GM21723 (cell line): ENCODE data around the gene GALNT2.

Source experiments
- ATAC-seq: cut with Tn5 transposase; IDR thresholded peaks from one replicate; pipeline ENCODE4 v1.9.1; 2021; ENCODE audit warnings: mild to moderate bottlenecking, moderate library complexity; ENCODE audit not compliant: unreplicated experiment

The GALNT2 gene

DNA sequence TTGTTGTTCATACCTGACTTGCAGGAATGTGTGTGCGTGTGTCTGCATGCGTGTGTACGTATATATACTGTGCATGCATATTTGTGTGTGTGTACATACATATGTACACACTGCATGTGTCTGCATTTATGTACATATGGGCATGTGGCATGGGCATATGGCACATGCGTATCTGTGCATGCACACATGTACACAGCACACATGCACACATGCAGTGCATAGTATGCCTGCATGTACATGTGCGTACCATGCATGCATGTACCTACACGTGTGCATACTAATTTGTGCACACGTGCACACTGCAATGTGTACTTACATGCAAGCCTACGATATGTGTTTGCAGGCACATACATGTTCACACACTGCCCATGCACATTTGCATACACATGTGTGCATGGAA lies 43.9 kb downstream of the GALNT2 start:
- ATAC-seq: no peak

DNA sequence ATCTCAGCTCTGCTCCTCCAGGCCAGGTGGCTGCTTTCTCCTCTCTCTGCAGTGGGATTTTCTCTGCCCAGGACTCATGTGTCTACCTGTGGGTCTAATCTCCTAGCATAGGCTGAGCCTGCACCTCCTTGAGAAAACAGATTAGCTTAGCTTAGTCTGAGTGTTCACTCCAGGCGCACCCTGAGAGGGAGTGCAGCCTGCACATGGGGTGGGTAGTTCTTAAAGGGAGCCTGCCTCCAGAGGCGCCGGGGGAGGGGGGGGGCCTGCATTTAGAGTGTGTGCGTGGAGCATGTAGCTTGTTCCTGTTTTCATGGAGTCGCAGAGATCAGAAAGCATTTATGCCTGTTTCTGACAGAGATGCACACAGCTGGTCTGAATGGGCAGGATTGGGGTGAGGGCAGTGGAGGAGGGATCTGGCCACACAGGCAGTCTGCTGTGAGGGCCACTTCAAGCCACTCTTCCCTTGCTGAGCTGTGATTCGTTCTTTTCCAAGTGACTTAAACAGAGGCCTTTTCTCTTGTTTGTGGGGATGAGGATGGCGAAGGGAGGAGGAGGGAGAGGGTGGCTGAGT lies 45.2 kb downstream of the GALNT2 start:
- no peak for ATAC-seq

DNA sequence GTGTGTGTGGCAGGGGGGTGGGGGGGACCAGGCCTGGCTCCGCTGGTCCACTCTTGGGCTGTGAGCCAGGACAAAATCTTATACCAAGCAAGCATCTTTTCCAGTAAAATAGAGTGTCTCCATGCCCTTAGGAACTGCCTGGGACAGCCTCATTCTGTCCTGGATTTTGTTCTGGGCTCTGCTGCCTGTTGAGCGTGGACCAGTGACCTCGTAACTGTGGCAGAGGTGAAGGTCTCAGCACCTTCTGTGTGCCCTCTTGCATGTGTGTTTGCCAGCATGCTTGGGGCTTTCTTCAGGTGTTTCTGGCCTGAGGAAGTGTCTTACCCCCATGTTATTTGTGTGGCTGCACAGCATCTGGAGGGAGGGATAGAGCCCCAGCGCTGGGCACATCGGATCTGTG lies 45.7 kb downstream of the GALNT2 start:
- ATAC-seq: no peak

DNA sequence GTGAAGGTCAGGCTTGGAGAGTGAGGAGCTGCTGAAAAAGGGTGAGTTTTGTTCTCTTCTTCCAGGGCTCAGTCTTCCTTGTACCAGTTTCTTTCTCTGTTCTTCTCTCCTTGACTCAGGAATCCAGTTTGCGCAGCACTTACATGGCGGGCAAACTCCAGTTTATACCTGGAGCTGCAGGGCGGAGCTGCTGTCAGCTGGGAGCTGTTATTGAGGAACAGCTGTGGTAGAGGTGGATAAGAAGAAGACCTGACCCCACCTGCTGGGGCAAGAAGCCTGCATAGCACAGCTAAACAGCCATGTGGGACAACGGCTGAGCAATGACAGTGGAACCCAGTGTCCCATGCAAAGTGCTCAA lies 46.2 kb downstream of the GALNT2 start:
- ATAC-seq: no peak

DNA sequence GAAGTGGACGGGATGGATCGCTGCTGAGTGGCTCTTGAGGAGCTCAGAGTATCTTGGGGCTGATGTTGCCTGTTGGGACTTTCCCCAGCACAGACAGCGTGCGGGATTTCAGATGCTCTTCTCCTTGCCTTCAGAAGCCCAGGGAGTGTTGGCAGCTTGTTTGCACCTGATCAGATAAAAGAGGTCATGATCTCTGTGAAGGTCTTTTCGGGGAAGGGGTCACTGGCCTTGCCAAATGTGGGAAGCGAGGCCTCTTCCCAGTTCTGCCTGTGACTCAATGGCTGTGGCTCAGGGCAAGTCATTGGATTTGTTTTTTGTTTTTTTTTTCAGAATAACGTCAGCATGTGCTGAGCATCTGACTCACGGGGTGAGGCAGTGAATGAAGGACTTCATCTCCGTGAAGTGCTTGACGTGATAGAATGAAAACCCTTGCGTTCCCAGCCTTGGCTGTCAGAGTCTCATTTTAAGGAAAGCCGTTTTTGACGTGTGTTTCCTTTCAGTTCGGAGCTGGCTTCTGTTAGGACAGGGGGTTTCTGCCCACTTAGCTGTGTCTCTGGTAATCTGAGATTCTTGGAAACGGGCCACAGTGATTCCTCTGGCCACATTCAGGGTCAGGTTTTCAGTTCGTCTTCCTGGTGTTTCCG lies 46.7 kb downstream of the GALNT2 start:
- ATAC-seq: no peak

DNA sequence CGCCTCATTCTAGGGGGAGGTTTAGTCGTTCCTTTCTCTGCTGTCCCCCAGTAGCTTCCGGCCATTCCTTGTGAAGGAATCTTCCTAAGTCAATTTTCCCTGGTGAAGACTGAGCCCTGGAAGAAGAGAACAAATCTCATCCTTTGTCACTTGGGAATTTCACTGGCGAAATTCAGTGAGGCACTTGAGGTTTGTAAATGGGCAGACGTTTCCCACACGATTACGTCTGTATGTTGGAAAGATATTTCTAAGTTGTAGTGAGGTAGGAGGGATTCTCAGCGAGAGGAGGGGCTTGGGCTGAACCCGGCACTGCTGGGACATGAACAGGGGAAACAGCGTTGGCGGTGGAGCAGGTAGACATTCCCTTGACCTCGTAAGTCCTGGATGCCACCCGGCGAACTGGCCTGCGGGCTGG lies 47.2 kb downstream of the GALNT2 start:
- ATAC-seq: no peak

DNA sequence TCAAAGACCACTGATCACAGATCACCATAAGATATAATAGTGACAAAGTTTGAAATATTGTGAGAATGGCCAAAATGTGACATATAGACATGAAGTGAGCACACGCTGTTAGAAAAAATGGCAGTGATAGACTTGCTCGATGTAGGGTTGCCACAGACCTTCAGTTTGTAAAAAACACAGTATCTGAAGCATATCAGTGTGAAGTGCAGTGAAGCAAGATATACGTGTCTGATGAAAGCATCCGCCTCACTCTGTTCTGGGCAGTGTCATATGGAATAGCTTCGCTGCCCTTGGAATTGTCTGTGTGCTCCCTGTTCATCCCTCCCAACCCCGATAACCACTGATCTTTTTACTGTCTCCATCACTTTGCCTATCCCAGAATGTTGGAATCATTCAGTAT lies 50.7 kb downstream of the GALNT2 start:
- ATAC-seq: no peak

DNA sequence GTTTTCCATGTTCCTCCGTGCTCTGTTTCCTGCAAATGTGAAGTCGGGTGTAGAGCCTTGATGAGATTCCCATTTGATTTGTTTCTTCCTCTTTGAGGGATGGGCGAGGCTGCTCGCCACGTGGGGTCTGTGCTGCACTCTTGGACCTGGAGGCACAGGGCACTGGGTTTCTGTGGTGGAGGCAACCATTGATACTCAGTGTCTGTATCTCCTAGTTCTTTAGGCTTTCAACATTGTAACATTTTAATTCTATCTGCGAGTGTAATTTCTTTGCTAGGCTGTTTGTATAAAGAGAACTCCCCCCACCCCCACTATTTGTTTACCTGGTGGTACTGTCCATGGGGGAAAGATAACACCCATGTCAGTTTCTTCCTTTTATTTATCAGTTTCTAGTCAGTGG lies 52.3 kb downstream of the GALNT2 start:
- no peak for ATAC-seq

DNA sequence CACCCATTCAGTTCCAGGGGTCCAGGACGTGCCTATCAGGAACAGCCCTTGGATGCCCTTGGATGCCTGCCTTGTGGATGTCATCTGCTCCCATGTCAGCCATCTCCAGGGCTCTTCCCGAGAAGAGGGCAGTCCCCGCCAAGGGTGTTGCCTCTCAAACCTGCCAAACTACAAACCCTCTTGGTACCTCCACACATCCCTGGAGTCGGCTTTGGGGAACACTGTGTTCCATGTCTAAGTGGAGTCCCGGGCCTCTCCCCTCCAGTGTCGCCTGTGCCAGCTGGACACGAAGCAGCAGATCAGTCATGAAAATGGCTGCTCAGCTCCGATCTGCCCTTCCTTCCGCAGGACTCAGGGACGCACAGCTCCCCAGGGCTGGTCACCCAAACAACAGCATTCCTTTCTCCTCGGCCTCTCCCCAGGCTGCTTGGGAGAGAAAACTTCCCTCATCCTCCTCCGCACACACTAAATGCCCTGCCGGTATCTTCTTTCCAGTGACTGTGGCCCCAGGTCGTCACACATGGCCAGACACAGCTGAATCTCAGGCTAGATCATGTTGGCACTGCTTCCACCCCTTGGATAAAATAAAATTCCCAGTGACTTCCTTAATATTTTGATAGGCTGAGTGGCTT lies 53.4 kb downstream of the GALNT2 start:
- ATAC-seq: no peak

DNA sequence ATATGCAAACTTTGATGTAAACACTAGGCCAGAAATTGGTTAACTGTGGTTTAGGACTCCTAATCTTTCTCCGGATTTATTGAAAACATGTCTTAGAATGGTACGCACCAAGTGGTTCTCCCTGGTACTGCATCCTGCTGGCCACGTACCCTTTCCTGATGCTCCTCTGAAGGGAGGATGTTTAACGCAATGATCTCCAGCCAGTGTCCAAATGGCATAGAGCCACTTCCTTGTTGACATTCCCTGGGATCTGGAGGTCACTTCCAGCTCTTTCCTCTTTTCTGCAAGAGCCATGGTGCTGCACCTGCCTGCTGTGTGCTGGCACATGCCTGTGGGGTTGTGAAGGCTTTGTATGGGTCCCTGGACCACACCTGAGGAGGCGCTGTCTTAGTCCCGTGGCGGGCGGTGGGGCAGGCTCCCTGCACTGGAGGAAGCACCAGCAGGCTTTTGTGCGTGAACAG lies 53.9 kb downstream of the GALNT2 start:
- no peak for ATAC-seq

DNA sequence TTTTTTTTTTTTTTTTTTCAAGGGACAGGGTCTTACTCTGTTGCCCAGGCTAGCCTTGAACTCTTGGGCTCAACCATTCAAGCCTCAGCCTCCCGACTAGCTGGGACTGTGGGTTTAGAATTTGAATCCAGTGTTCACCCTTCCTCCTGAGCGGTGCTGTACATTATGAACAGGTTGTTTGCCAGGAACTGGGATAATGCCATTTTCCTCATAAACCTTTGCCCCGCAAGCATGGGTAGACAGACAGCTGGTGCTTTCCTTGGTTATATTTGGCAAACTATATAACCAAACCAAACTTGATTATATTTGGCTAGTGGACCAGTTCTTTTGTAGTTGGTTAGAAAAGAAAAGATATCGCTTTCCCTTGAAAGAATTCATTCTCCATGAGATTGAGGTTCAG lies 54.9 kb downstream of the GALNT2 start:
- ATAC-seq: no peak

DNA sequence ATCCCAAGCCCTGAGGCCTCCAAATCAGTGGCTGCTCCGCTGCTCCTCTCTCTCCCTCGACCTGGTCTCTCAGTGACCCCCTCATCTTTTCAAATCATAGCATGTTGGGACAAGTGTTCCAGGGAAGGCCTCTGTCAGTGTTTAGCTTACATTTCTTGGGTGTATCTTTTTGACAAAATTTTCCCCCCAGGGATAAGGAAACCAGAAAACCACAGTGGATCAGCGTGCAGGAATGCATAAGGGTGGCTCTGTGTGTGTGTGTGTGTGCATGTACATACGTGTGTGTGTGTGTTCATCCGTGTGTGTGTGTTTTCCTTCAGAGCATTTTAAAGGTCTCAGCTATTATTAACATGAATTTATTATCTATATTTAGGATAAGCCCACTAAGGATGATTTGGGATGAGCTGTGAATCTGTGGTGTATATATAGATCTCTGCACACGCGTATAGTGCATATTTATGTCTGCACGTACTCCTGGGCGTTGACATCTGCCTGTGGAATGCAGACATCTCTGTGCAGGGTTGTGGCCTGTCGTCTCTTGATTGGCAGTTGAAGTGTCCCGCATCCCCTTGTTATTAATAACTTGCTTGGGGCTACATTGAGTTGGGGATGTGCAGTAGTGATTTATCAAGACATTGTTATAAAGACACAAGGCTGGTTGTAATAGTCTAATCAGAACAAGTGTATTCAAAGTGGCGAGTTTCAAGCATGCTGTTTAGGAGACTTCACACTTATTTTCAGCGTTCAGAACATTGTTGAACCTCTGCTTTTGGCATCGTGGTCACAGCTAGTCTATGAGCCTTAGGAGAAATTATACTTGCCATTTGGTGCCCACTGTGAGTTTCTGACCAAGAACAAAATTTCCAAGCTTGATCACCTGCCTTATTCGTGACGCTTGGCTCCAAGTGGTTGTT lies 55.6 kb downstream of the GALNT2 start:
- ATAC-seq: no peak

DNA sequence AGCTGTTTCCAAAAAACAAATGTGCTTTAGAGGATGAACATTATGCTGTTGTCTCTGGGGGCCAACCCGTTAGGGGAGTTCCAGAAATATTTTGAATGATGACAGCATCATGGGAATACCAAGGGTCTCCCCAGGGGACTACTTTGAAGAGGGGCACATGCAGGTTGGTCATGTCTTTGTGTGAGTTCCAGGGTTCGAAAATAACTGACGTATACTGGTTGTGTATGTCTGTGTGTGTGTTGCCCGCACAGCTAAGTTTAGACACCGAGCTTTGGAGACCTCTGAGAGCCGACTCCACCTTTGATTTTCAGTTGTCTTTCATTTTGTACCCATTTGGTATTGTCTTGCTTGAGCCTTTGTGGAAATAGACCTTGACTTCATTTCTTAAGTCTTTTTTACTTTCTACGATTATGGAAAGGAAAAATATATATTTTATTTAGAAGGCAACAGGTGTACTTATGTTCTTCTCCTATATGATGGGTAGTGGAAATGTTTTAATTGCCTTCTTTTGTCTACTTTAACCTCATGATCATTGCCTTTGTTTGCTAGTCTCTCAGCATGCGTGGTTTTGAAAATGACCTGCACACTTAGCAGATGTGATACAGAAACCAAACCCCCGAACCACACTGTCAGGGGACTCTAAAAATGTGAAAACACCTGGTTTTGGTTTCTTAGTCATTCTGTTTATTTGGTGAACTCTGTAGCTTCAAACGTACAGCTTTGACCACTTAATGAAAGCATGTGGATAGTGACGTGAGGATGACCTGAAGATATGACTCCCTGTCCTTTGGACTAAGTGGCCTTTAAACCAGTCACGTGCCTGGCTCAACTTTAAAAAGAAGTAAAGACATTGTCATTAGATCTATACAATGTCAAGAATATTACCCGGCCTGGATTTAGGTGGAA lies 56.5 kb downstream of the GALNT2 start:
- peak; percentile 88 for ATAC-seq

DNA sequence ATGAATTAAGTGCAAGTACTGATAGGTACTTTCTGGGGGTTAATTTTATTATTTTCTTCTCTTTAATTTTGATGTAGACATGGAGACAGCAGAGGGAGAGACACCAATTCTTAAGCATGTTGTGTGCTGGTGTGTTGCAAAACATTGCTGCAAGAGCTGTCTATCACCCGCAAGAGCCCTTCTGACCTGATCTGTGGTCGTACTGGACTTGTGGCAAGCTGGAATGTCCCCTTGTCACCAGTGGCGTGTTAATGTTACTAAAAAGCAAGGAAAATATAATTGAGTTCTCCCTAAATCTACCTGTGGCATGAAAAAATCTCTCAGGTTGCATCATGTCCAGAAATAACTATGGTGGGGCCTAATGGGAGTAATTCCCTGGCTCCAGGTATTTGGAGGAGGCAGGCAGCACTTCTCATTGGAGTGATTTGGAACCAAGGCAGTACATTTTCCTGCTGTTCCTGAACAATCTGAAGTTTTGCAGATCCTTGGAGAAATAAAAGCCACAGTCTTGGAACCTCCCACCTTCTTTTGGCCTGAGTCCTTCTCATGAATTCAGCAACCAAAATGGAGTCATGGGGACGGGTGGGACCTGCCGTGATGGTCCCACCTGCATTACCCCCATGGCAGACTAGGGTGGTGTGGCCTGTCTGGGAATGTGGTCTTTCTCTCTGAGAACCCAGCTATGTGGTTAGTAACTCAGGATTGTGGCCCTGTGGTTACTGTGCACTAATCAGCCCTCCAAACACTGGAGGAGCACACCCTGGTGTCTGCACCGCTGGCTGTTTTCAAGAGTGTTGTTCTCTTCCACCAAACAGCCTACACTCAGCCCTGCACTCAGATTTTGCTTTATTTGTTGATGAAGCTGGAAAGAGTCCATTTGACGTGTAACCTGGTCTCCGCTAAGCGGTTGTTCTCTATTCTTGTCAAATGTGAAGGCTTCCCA lies 57.4 kb downstream of the GALNT2 start:
- ATAC-seq: no peak

DNA sequence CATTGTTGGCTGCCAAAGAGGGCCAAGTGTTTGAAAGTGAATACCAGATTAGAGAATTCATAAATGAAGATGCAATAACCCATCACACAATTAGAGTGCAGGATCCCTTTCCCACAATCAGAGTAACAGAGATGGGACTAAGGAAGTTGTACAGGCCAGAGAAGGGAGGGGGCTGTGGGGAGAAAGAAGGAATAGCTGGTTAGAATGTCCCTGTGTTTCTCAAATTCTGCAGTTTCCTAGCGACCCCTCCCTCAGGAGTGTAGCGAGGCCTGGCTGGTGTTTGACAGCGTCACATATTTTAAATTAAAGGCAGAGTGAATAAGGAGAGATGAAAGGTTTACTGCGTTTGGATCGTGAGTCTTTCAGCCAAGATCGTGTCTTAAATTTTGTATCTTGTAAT lies 58.1 kb downstream of the GALNT2 start:
- no peak for ATAC-seq

DNA sequence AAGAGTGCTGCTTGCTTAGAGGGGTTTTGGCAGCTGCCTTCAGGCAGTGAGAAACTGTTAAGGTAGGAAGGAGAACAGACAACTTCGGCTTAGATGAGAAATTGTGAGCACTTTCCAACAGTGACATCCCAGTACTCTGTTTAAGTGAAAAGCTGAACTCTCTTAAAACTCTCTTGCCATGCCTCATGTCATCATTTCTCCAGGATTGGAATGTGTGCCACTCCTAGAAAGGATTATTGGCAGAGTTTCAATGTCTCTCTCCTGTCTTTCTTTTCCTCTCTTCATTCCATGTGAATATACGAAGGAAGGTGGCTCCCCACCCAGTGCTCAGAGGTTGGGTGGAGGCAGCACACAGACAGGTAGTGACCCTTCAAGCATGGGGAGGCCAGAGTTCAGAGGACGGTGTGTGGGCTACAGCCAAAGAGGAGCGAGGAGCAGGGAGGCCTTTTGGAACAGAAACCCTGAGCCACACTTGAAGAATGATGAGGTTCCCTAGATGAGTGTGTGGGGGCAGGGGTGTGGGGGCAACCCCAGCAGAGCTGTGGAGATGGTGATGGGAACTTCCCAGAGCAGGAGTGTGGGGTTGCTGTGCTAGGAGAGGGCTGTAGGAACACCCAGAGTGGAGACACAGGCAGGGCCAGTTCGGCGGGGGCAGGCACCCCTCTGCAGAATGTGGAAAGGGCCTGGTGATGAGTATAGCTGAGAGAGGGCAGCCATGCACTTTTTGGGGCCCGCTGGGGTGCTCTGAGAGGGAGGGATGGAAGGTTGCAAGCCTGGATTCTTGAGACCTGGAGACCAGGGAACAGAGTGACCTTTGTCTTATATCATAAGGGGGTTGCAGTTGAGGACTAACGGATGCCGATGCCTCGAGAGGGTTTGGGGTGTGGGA lies 58.8 kb downstream of the GALNT2 start:
- no peak for ATAC-seq

DNA sequence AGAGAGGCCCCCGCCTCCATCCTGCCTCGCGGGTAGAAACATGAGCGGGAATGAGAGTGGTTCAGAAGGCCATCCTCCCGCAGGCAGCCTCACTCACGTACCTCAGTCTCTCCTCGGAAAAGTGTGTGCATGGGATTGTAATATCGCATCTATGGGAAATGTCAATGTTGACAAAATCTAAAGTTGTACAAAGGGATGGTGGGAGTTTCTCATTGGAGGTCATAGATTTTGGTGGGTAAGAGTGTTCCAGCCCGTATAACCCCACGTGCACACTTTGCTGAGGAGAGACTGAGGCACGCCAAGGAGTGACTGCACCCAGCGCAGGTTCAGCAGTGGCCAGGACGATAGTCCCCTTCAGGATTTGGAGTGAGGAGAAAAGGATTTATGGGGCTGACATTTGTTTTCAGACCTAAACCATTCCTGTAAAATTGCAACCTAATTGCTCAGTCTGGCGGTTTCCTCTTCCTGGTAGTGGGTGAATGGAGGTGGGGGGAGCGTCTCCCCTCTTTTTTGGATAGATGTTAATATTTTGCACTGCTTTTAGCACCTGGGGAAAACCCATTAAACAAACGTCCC lies 59.6 kb downstream of the GALNT2 start:
- ATAC-seq: no peak
